22Rv1 (cell line): ENCODE results near the gene TEX55.

Experiments
- CTCF ChIP-seq: fragments of 450-650 bp; IDR thresholded peaks from 2 replicates; pipeline ENCODE4 v1.5.1; 2017; ENCODE audit warnings: mild to moderate bottlenecking
- ZFX ChIP-seq: fragments of 450-650 bp; IDR thresholded peaks from 2 replicates; pipeline ENCODE4 v1.6.1; 2017; ENCODE audit warnings: antibody characterized with exemption, borderline replicate concordance

DNA sequence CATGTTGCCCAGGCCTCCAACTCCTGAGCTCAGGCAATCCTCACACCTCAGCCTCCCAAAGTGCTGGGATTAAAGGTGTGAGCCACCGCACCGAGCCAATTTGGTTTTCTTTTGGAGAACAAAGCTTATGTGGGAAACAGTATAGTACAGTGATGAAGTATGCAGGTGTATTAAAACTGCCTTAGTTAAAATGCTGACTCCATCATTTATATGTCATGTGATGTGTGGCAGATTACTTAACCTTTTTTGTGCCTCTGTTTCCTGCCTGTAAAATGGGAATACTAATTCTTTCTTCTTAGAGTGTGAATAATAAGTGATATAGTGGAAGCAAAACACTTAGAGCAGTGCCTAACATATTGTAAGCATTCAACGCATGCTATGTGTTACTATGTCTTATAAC lies 48.0 kb upstream of the TEX55 start:
- TF ChIP-seq CTCF (no peak), ZFX (no peak)
